ENCODE results near the gene TRAF3.

TRAF3 gene

GRCh38 chr14:102802834-102803523 lies 25.7 kb downstream of the TRAF3 start:
- Mint-ChIP-seq H3K27ac (no peak overlapping the region), H3K36me3 (ENCODE audit: low read depth) (peaks cover 5% of the 10 kb centered on the region), H3K4me1 (ENCODE audit: low read depth) (peaks cover 51% of the 10 kb centered on the region), H3K27me3 (ENCODE audit: low read depth) (no peaks in the 10 kb centered on the region), H3K9me3 (no peaks in the 10 kb centered on the region), H3K4me3 (no peak overlapping the region)
- DNase-seq (ENCODE audit: low spot score): no peak

GRCh38 chr14:102804858-102805257 lies 27.6 kb downstream of the TRAF3 start:
- Mint-ChIP-seq H3K4me3 (peak overlapping the region; percentile 87), H3K27ac (peak overlapping the region; percentile 98), H3K4me1 (ENCODE audit: low read depth) (peaks cover 42% of the 10 kb centered on the region), H3K9me3 (no peaks in the 10 kb centered on the region), H3K36me3 (ENCODE audit: low read depth) (peaks cover 5% of the 10 kb centered on the region), H3K27me3 (ENCODE audit: low read depth) (no peaks in the 10 kb centered on the region)
- no peak for DNase-seq (ENCODE audit: low spot score)

DNA sequence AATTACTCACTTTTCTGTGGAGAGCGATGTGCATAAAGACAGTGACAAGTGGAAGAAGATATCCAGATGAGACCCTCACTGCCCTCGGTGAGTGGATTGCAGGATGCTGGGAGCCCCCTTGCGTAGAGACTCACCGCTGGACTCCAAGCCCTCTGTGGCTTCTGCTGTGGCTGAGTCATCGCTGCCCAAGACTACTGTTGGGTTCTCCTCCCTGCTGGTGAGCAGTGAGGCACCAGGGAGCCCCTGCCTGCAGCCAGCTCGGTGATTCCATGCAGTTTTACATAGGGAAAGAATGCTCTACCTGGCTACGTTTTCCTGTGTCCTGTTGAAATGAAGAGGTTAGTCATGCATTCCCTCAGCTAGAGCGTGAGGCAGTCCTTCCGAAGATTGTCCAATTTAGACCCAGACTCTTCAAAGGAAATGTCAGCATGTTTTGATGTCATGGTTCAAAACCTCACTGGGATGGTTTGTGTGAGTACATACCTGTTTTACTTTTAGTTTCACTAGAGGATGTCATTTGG lies 28.2 kb downstream of the TRAF3 start:
- Mint-ChIP-seq H3K27ac (peak overlapping the region; percentile 98), H3K4me1 (ENCODE audit: low read depth) (peaks cover 44% of the 10 kb centered on the region), H3K27me3 (ENCODE audit: low read depth) (no peaks in the 10 kb centered on the region), H3K4me3 (peak overlapping the region; percentile 87), H3K36me3 (ENCODE audit: low read depth) (peaks cover 5% of the 10 kb centered on the region), H3K9me3 (no peaks in the 10 kb centered on the region)
- peak; percentile 68 for DNase-seq (ENCODE audit: low spot score)

- Mint-ChIP-seq H3K27me3 (ENCODE audit: low read depth) (no peaks in the 10 kb centered on the region), H3K4me3 (peak overlapping the region; percentile 87), H3K9me3 (no peaks in the 10 kb centered on the region), H3K4me1 (ENCODE audit: low read depth) (peaks cover 45% of the 10 kb centered on the region), H3K36me3 (ENCODE audit: low read depth) (peaks cover 7% of the 10 kb centered on the region), H3K27ac (peak overlapping the region; percentile 98)
- no peak for DNase-seq (ENCODE audit: low spot score)
These were observed 28.7 kb downstream of the TRAF3 start for GRCh38 chr14:102805941-102806340.

- peaks cover 44% of the 10 kb centered on the region for H3K4me1 Mint-ChIP-seq (ENCODE audit: low read depth)
- peaks cover 7% of the 10 kb centered on the region for H3K36me3 Mint-ChIP-seq (ENCODE audit: low read depth)
- peak overlapping the region; percentile 98 for H3K27ac Mint-ChIP-seq
- no peak for DNase-seq (ENCODE audit: low spot score)
- H3K27me3 Mint-ChIP-seq (ENCODE audit: low read depth): no peaks in the 10 kb centered on the region
- H3K9me3 Mint-ChIP-seq: no peaks in the 10 kb centered on the region
- no peak overlapping the region for H3K4me3 Mint-ChIP-seq
These were observed 29.2 kb downstream of the TRAF3 start for GRCh38 chr14:102806447-102806846.

DNA sequence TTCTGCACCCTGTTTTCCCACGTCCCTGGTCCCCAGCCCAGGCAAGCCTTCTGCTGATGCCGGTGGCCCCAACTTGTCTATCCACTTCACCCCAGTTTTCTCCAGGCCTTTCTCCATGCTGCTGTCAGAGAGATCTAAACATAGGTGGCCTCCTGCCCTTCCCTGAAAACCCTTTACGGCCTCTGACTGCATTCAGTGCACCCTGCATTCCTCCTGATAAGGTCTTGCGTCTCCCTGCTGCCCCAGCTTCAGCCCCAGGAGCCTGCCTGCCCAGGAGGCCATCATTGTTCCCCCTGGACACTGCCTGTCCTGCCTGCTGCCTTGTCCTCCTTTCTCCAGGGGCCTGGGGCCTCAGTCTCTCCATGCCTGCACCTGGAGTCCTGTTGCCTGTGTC lies 29.8 kb downstream of the TRAF3 start:
- no peak for DNase-seq (ENCODE audit: low spot score)
- no peaks in the 10 kb centered on the region for H3K9me3 Mint-ChIP-seq
- H3K4me1 Mint-ChIP-seq (ENCODE audit: low read depth): peaks cover 47% of the 10 kb centered on the region
- H3K4me3 Mint-ChIP-seq: peak overlapping the region; percentile 56
- H3K36me3 Mint-ChIP-seq (ENCODE audit: low read depth): peaks cover 9% of the 10 kb centered on the region
- peak overlapping the region; percentile 98 for H3K27ac Mint-ChIP-seq
- H3K27me3 Mint-ChIP-seq (ENCODE audit: low read depth): no peaks in the 10 kb centered on the region

GRCh38 chr14:102809870-102810269 lies 32.6 kb downstream of the TRAF3 start:
- Mint-ChIP-seq H3K36me3 (ENCODE audit: low read depth) (peaks cover 18% of the 10 kb centered on the region), H3K9me3 (no peaks in the 10 kb centered on the region), H3K27me3 (ENCODE audit: low read depth) (no peaks in the 10 kb centered on the region), H3K27ac (no peak overlapping the region), H3K4me1 (ENCODE audit: low read depth) (peaks cover 46% of the 10 kb centered on the region), H3K4me3 (no peak overlapping the region)
- no peak for DNase-seq (ENCODE audit: low spot score)

DNA sequence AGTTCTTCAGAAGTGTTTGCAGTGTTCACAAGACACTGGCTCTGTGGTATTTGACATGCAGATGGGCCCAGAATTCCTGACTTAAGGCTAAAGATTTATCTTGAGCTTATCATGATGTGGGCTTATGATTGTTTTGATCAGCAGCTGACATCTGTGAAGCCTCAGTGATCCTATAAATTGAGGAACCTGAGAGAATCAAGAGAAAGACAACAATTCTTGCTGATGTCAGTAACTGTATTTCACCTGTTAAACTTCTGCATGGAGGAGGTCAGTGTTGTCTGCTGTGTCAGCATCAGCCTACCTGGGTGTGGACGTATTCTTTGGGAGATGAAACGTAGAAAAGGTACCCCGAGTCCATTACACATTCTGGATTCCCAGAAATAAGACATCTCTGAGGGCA lies 33.3 kb downstream of the TRAF3 start:
- Mint-ChIP-seq H3K9me3 (no peaks in the 10 kb centered on the region), H3K4me3 (no peak overlapping the region), H3K27ac (no peak overlapping the region), H3K36me3 (ENCODE audit: low read depth) (peaks cover 24% of the 10 kb centered on the region), H3K27me3 (ENCODE audit: low read depth) (no peaks in the 10 kb centered on the region), H3K4me1 (ENCODE audit: low read depth) (peaks cover 45% of the 10 kb centered on the region)
- no peak for DNase-seq (ENCODE audit: low spot score)

GRCh38 chr14:102811254-102811963 lies 34.2 kb downstream of the TRAF3 start:
- Mint-ChIP-seq H3K27ac (no peak overlapping the region), H3K4me1 (ENCODE audit: low read depth) (peaks cover 38% of the 10 kb centered on the region), H3K4me3 (no peak overlapping the region), H3K27me3 (ENCODE audit: low read depth) (no peaks in the 10 kb centered on the region), H3K36me3 (ENCODE audit: low read depth) (peaks cover 24% of the 10 kb centered on the region), H3K9me3 (no peaks in the 10 kb centered on the region)
- DNase-seq (ENCODE audit: low spot score): no peak

GRCh38 chr14:102811971-102812370 lies 34.7 kb downstream of the TRAF3 start:
- Mint-ChIP-seq H3K36me3 (ENCODE audit: low read depth) (peaks cover 30% of the 10 kb centered on the region), H3K27ac (peak overlapping the region; percentile 71), H3K27me3 (ENCODE audit: low read depth) (no peaks in the 10 kb centered on the region), H3K4me3 (no peak overlapping the region), H3K9me3 (no peaks in the 10 kb centered on the region), H3K4me1 (ENCODE audit: low read depth) (peaks cover 36% of the 10 kb centered on the region)
- DNase-seq (ENCODE audit: low spot score): no peak

- H3K27me3 Mint-ChIP-seq (ENCODE audit: low read depth): no peaks in the 10 kb centered on the region
- peaks cover 40% of the 10 kb centered on the region for H3K4me1 Mint-ChIP-seq (ENCODE audit: low read depth)
- no peak overlapping the region for H3K4me3 Mint-ChIP-seq
- DNase-seq (ENCODE audit: low spot score): no peak
- peaks cover 29% of the 10 kb centered on the region for H3K36me3 Mint-ChIP-seq (ENCODE audit: low read depth)
- no peak overlapping the region for H3K27ac Mint-ChIP-seq
- H3K9me3 Mint-ChIP-seq: no peaks in the 10 kb centered on the region
These were observed 36.4 kb downstream of the TRAF3 start for GRCh38 chr14:102813691-102814090.

- Mint-ChIP-seq H3K27ac (no peak overlapping the region), H3K4me3 (no peak overlapping the region), H3K4me1 (ENCODE audit: low read depth) (peaks cover 53% of the 10 kb centered on the region), H3K9me3 (no peaks in the 10 kb centered on the region), H3K36me3 (ENCODE audit: low read depth) (peaks cover 24% of the 10 kb centered on the region), H3K27me3 (ENCODE audit: low read depth) (no peaks in the 10 kb centered on the region)
- no peak for DNase-seq (ENCODE audit: low spot score)
These were observed 40.1 kb downstream of the TRAF3 start for GRCh38 chr14:102817318-102817717.

DNA sequence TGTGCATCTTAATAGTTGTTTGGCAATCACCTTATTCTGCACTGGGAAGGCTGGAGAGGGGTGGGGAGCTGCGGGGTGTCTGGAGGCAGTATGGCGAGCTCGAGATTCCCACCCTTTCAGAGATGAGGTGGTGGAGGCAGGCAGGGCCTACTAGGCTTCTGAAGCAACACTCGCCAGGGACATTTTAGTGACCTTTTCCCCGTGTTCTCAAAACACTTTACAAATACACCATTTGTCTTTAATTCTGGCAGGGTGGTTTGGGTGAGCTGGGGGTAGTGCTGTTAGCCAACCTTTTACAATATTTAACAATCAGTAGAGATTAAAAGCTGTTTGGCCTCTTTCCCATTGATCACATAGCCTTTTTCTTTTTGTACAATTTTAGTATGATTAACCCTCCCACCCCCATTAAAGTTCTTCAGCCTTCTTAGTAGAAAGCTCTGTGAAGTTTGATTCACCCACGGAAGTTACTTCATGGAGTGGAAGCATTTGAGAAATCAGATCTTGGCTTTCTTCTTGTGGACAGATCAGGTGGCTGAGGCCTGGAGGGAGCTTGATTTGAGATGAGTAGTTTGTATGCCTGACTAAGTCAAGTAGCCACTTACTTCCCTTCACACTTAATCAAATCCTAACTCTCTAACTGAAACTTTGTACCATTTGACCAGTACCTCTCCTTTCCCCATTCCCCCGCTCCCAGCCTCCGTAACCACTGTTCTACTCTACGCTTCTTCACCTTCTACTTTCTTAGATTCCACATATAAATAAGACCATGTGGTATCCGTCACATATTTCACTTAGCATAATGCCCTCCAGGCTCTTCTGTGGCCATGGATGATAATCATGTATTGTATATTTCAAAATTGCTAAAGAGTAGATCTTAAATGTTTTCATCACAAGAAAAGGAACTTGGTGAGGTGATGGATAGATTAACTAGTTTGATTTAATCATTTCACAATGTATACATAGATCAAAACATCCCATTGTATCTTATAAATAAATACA lies 41.0 kb downstream of the TRAF3 start:
- Mint-ChIP-seq H3K36me3 (ENCODE audit: low read depth) (peaks cover 24% of the 10 kb centered on the region), H3K27me3 (ENCODE audit: low read depth) (no peaks in the 10 kb centered on the region), H3K27ac (peak overlapping the region; percentile 37), H3K4me3 (no peak overlapping the region), H3K4me1 (ENCODE audit: low read depth) (peaks cover 61% of the 10 kb centered on the region), H3K9me3 (no peaks in the 10 kb centered on the region)
- peak; percentile 23 for DNase-seq (ENCODE audit: low spot score)
